HG02981 (cell line): Measurements from ENCODE around the gene KHNYN.
A peak's percentile ranks its signal among the peaks of the same experiment; 100 is the strongest.

Source experiments
- ATAC-seq: cut with Tn5 transposase; IDR thresholded peaks from one replicate; pipeline ENCODE4 v1.9.1; 2021; ENCODE audit warnings: mild to moderate bottlenecking, moderate library complexity; ENCODE audit not compliant: unreplicated experiment

Gene KHNYN

GRCh38 chr14:24422261-24422660 lies 7.5 kb upstream of the KHNYN start:
- no peak for ATAC-seq

GRCh38 chr14:24422694-24423601 lies 6.8 kb upstream of the KHNYN start:
- ATAC-seq, result no peak

GRCh38 chr14:24425704-24426103 lies 4.0 kb upstream of the KHNYN start:
- no peak for ATAC-seq

GRCh38 chr14:24426150-24426911 lies 3.4 kb upstream of the KHNYN start:
- ATAC-seq, result no peak

GRCh38 chr14:24426912-24427536 lies 2.7 kb upstream of the KHNYN start:
- no peak for ATAC-seq

- no peak for ATAC-seq
Observed at GRCh38 chr14:24427537-24428508, 1.9 kb upstream of the KHNYN start.

GRCh38 chr14:24428628-24429394 lies 943 bp upstream of the KHNYN start:
- no peak for ATAC-seq

GRCh38 chr14:24430143-24430681 lies 458 bp downstream of the KHNYN start:
- ATAC-seq, result peak; percentile 50

GRCh38 chr14:24430682-24431568 lies 1.2 kb downstream of the KHNYN start:
- no peak for ATAC-seq

GRCh38 chr14:24431569-24432258 lies 2.0 kb downstream of the KHNYN start:
- ATAC-seq, result peak; percentile 53

GRCh38 chr14:24432259-24433131 lies 2.7 kb downstream of the KHNYN start:
- ATAC-seq, result no peak

GRCh38 chr14:24434036-24434435 lies 4.3 kb downstream of the KHNYN start:
- no peak for ATAC-seq

- no peak for ATAC-seq
Observed at GRCh38 chr14:24434676-24435075, 4.9 kb downstream of the KHNYN start.

GRCh38 chr14:24435192-24435810 lies 5.5 kb downstream of the KHNYN start:
- ATAC-seq, result no peak

- ATAC-seq, result no peak
Observed at GRCh38 chr14:24435998-24436354, 6.2 kb downstream of the KHNYN start.

GRCh38 chr14:24436355-24437019 lies 6.7 kb downstream of the KHNYN start:
- ATAC-seq, result peak; percentile 37
